Neural progenitor cell (in vitro differentiated cells): ENCODE measurements around the gene COQ3. TPM values are rescaled to one million over a fixed set of nuclear protein-coding genes. Genes with fewer than 3 reads are reported as not detected.

Source experiments
- DNase-seq: peaks from one replicate; pipeline ENCODE4 v3.0.0-alpha.2; 2016; ENCODE audit warnings: low spot score
- H2AFZ ChIP-seq: fragments of 200-600 bp; sonication (generic); replicated peaks from 2 replicates; pipeline ENCODE4 v1.6.1; 2016; ENCODE audit warnings: antibody characterized with exemption
- H3F3A ChIP-seq: fragments of 200-600 bp; sonication (generic); 2 replicates; pipeline ENCODE4 v1.6.1; 2016; ENCODE audit warnings: antibody characterized with exemption, low read depth
- H3K27ac ChIP-seq: fragments of 200-600 bp; sonication (generic); 2 replicates; pipeline ENCODE4 v1.5.1; 2016; ENCODE audit warnings: mild to moderate bottlenecking
- H3K27me3 ChIP-seq: fragments of 200-600 bp; sonication (generic); 2 replicates; pipeline ENCODE4 v1.6.1; 2016; ENCODE audit warnings: mild to moderate bottlenecking, moderate library complexity
- H3K36me3 ChIP-seq: fragments of 200-600 bp; sonication (generic); 2 replicates; pipeline ENCODE4 v1.5.1; 2016
- H3K4me1 ChIP-seq: fragments of 200-600 bp; sonication (generic); 2 replicates; pipeline ENCODE4 v1.6.1; 2016; ENCODE audit warnings: mixed run types
- H3K4me2 ChIP-seq: fragments of 200-600 bp; sonication (generic); 2 replicates; pipeline ENCODE4 v1.6.1; 2016
- H3K4me3 ChIP-seq: fragments of 200-600 bp; sonication (generic); 2 replicates; pipeline ENCODE4 v1.5.1; 2016
- H3K79me2 ChIP-seq: fragments of 200-600 bp; sonication (generic); 2 replicates; pipeline ENCODE4 v1.6.1; 2016; ENCODE audit warnings: low read depth
- H3K9ac ChIP-seq: fragments of 200-600 bp; sonication (generic); 2 replicates; pipeline ENCODE4 v1.6.1; 2016
- H3K9me3 ChIP-seq: fragments of 200-600 bp; sonication (generic); 2 replicates; pipeline ENCODE4 v1.5.1; 2016; ENCODE audit warnings: low read depth
- H4K20me1 ChIP-seq: fragments of 200-600 bp; sonication (generic); 2 replicates; pipeline ENCODE4 v1.6.1; 2016; ENCODE audit warnings: low read depth
- H3K27ac Mint-ChIP-seq: 3 replicates; pipeline ENCODE4 v1.8.0; 2021; ENCODE audit warnings: mixed read lengths
- H3K27me3 Mint-ChIP-seq: 2 replicates; pipeline ENCODE4 v1.8.0; 2022; ENCODE audit warnings: low read depth, mild to moderate bottlenecking, inconsistent platforms, moderate library complexity, mixed read lengths; ENCODE audit not compliant: insufficient read depth
- H3K36me3 Mint-ChIP-seq: 3 replicates; pipeline ENCODE4 v1.8.0; 2021; ENCODE audit warnings: mixed read lengths
- H3K4me1 Mint-ChIP-seq: 3 replicates; pipeline ENCODE4 v1.8.0; 2021; ENCODE audit warnings: mixed read lengths
- H3K4me3 Mint-ChIP-seq: 3 replicates; pipeline ENCODE4 v1.8.0; 2021; ENCODE audit warnings: mild to moderate bottlenecking, moderate library complexity, mixed read lengths
- H3K9me3 Mint-ChIP-seq: 3 replicates; pipeline ENCODE4 v1.8.0; 2020; ENCODE audit warnings: mixed read lengths
- EZH2 ChIP-seq: fragments of 200-600 bp; sonication (generic); IDR thresholded peaks from 2 replicates; pipeline ENCODE4 v1.6.1; 2017; ENCODE audit warnings: antibody characterized with exemption, mild to moderate bottlenecking, moderate library complexity
- EZH2phosphoT487 ChIP-seq: fragments of 200-600 bp; sonication (generic); IDR thresholded peaks from 2 replicates; pipeline ENCODE4 v1.6.1; 2017; ENCODE audit warnings: antibody characterized with exemption
- total RNA-seq: library from RNA; depleted of rRNA; stranded (reverse); fragments of >200 nt; gene quantifications from 2 replicates; pipeline ENCODE4 v1.2.3, GENCODE V29; 2015; ENCODE audit warnings: low replicate concordance
- TF ChIP-seq, protein P1 (sequence below): fragments of 200-600 bp; sonication (generic); IDR thresholded peaks from 2 replicates; pipeline ENCODE4 v1.5.1; 2017; ENCODE audit warnings: antibody characterized with exemption, mild to moderate bottlenecking

Gene COQ3
- total RNA-seq, 1 donor from 2014 or later, result 16.2 TPM

DNA sequence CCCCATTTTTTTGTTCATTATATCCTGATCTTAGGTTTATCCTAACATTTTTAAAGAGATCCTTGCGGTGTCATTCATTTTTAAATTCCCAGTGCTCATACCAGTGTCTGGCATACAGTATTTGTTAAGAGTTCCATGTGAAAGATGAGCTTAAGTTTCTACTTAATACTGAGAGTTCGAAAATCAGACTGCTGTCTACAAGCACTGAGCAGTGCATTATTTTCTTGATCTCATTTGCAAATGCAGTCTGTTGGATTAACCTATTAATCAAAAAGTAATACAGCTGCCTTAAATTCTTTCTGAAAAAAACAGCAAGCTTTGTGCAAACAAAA, 663 bp downstream of the COQ3 start:
- H3K4me1 ChIP-seq, result no peaks in the 10 kb centered on the region
- Mint-ChIP-seq H3K9me3 (no peaks in the 10 kb centered on the region), H3K36me3 (peaks cover 4% of the 10 kb centered on the region), H3K27me3 (no peaks in the 10 kb centered on the region), H3K27ac (peak overlapping the region; percentile 99), H3K4me3 (peak overlapping the region; percentile 95), H3K4me1 (peaks cover 12% of the 10 kb centered on the region)
- peak overlapping the region; percentile 85 for H2AFZ ChIP-seq
- no peaks in the 10 kb centered on the region for H4K20me1 ChIP-seq
- H3K4me2 ChIP-seq, result peak overlapping the region; percentile 80
- H3K79me2 ChIP-seq, result no peaks in the 10 kb centered on the region
- H3K9ac ChIP-seq, result peak overlapping the region; percentile 71
- no peak for DNase-seq
- H3K9me3 ChIP-seq, result no peaks in the 10 kb centered on the region
- no peaks in the 10 kb centered on the region for H3K36me3 ChIP-seq
- TF ChIP-seq, protein P1, sequence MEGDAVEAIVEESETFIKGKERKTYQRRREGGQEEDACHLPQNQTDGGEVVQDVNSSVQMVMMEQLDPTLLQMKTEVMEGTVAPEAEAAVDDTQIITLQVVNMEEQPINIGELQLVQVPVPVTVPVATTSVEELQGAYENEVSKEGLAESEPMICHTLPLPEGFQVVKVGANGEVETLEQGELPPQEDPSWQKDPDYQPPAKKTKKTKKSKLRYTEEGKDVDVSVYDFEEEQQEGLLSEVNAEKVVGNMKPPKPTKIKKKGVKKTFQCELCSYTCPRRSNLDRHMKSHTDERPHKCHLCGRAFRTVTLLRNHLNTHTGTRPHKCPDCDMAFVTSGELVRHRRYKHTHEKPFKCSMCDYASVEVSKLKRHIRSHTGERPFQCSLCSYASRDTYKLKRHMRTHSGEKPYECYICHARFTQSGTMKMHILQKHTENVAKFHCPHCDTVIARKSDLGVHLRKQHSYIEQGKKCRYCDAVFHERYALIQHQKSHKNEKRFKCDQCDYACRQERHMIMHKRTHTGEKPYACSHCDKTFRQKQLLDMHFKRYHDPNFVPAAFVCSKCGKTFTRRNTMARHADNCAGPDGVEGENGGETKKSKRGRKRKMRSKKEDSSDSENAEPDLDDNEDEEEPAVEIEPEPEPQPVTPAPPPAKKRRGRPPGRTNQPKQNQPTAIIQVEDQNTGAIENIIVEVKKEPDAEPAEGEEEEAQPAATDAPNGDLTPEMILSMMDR, result no peak
- TF ChIP-seq EZH2phosphoT487 (no peak), EZH2 (no peak)
- H3K4me3 ChIP-seq, result peak overlapping the region; percentile 60
- H3K27ac ChIP-seq, result peak overlapping the region; percentile 91
- H3F3A ChIP-seq, result peaks cover 48% of the 10 kb centered on the region
- no peaks in the 10 kb centered on the region for H3K27me3 ChIP-seq

DNA sequence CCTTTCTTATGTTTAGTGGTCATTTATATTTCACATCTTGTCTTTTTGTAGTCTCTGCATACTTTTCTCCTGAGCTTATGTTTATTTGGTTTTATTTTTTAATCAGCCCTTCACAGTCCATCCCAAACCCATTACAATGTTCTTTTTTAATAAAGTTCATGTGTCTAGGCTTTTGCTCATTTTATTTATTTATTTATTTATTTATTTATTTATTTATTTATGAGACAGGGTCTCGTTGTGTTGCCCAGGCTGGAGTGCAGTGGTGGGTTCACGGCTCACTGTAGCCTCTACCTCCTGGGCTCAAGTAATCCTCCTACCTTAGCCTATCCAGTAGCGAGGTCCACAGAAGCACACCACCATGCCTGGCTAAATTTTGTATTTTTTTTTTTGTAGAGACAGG, 3.1 kb downstream of the COQ3 start:
- H3K27me3 ChIP-seq, result no peaks in the 10 kb centered on the region
- TF ChIP-seq EZH2phosphoT487 (no peak), EZH2 (no peak)
- TF ChIP-seq, protein P1, result no peak
- Mint-ChIP-seq H3K36me3 (peaks cover 2% of the 10 kb centered on the region), H3K4me3 (no peak overlapping the region), H3K4me1 (peaks cover 12% of the 10 kb centered on the region), H3K27ac (no peak overlapping the region), H3K27me3 (no peaks in the 10 kb centered on the region), H3K9me3 (no peaks in the 10 kb centered on the region)
- no peaks in the 10 kb centered on the region for H3K4me1 ChIP-seq
- no peak overlapping the region for H3K4me2 ChIP-seq
- no peaks in the 10 kb centered on the region for H3K79me2 ChIP-seq
- DNase-seq, result no peak
- H3K9ac ChIP-seq, result no peak overlapping the region
- no peaks in the 10 kb centered on the region for H3K36me3 ChIP-seq
- H2AFZ ChIP-seq, result no peak overlapping the region
- no peaks in the 10 kb centered on the region for H4K20me1 ChIP-seq
- H3K27ac ChIP-seq, result no peak overlapping the region
- H3K9me3 ChIP-seq, result no peaks in the 10 kb centered on the region
- peaks cover 30% of the 10 kb centered on the region for H3F3A ChIP-seq
- no peak overlapping the region for H3K4me3 ChIP-seq

GRCh38 chr6:99384507-99384906, 9.5 kb downstream of the COQ3 start:
- no peak overlapping the region for H3K9ac ChIP-seq
- no peaks in the 10 kb centered on the region for H3K79me2 ChIP-seq
- no peak for DNase-seq
- Mint-ChIP-seq H3K36me3 (peaks cover 2% of the 10 kb centered on the region), H3K4me3 (no peak overlapping the region), H3K27me3 (no peaks in the 10 kb centered on the region), H3K4me1 (no peaks in the 10 kb centered on the region), H3K9me3 (no peaks in the 10 kb centered on the region), H3K27ac (no peak overlapping the region)
- H3K4me2 ChIP-seq, result no peak overlapping the region
- TF ChIP-seq EZH2phosphoT487 (no peak), EZH2 (no peak)
- TF ChIP-seq, protein P1, result no peak
- H2AFZ ChIP-seq, result no peak overlapping the region
- H3K4me1 ChIP-seq, result no peaks in the 10 kb centered on the region
- H3K27me3 ChIP-seq, result no peaks in the 10 kb centered on the region
- no peak overlapping the region for H3K4me3 ChIP-seq
- no peaks in the 10 kb centered on the region for H3K9me3 ChIP-seq
- H3F3A ChIP-seq, result no peaks in the 10 kb centered on the region
- H3K36me3 ChIP-seq, result no peaks in the 10 kb centered on the region
- H4K20me1 ChIP-seq, result no peaks in the 10 kb centered on the region
- peak overlapping the region; percentile 9 for H3K27ac ChIP-seq

DNA sequence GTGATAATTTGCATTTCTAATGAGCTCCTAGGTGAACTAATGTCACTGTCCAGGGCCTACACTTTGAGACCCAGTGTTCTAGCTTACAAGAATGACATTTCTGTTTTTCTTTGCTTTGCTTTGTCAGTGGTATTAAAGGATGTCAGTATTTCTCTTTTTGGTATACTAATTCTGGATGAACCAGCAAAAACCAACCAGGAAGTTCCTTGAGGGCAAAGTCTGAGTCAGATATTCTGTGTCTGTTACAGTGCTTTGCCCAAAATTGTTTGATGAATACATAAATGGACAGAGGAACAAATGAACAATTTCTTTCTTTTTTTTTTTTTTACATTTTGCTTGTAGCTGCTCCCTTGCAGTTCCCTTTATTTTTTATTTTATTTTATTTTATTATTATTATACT, 15.4 kb downstream of the COQ3 start:
- no peak overlapping the region for H2AFZ ChIP-seq
- H3K27ac Mint-ChIP-seq, result no peak overlapping the region
- no peaks in the 10 kb centered on the region for H4K20me1 ChIP-seq
- no peak overlapping the region for H3K4me2 ChIP-seq
- no peak overlapping the region for H3K27ac ChIP-seq
- no peaks in the 10 kb centered on the region for H3K4me1 Mint-ChIP-seq
- H3K4me1 ChIP-seq, result no peaks in the 10 kb centered on the region
- no peak for DNase-seq
- H3K79me2 ChIP-seq, result no peaks in the 10 kb centered on the region
- no peaks in the 10 kb centered on the region for H3K27me3 ChIP-seq
- no peak overlapping the region for H3K4me3 ChIP-seq
- no peaks in the 10 kb centered on the region for H3K27me3 Mint-ChIP-seq
- no peak overlapping the region for H3K4me3 Mint-ChIP-seq
- H3K9ac ChIP-seq, result peak overlapping the region; percentile 20
- H3K9me3 Mint-ChIP-seq, result no peaks in the 10 kb centered on the region
- H3F3A ChIP-seq, result no peaks in the 10 kb centered on the region
- no peak for TF ChIP-seq EZH2phosphoT487
- TF ChIP-seq EZH2, result no peak
- TF ChIP-seq, protein P1, result no peak
- H3K36me3 Mint-ChIP-seq, result peaks cover 2% of the 10 kb centered on the region
- no peaks in the 10 kb centered on the region for H3K9me3 ChIP-seq
- H3K36me3 ChIP-seq, result no peaks in the 10 kb centered on the region
